Central memory CD4-positive, alpha-beta T cell (primary cell): Measurements from ENCODE around the gene DR1.
A peak's percentile ranks its signal among the peaks of the same experiment; 100 is the strongest.

Experiments
- DNase-seq: peaks from one replicate; pipeline ENCODE4 v3.0.0; 2022
- total RNA-seq, 3 experiments: gene quantifications; one replicate each; lab custom pipeline; 2026; lab: John Stamatoyannopoulos, UW

Gene DR1
- total RNA-seq = 118 to 189 (median 186) reads per million in 3 experiments

- DNase-seq = peak; percentile 89
Measured at GRCh38 chr1:93345633-93346420, at the start of gene DR1. TSS of gene DR1 (plus strand) at chr1:93345907. CDS start at chr1:93346646, 739 bp downstream.

DNA sequence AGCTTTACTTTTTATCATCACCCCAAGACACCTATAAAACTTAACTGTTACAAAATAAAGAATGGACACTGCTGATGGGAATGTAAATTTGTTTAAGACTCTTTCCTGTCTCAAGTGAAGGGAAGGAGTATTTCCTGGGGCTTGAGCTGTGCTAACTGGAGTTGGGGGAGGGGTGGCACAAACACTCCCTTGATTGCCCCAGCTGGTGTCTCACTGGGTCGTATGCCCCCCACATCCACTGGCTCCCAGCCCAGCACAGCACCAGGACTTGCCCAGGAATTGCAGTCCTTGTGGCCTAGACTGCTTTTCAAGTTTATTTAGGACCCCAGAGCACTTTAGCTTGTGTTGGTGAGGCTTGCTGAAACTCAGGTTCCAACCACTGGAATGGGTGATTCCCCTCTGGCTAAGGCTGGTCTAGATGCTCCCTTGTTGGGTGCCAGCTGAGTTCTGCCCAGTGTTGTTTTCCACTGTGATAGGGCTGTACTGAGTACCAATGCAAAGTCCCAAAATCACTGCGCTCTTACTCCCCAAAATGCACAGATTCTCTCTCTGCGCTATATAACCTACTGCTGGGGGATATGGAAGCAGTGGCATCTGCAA is 49.1 kb upstream of the DR1 start:
- DNase-seq = no peak

GRCh38 chr1:93301131-93301530 is 44.6 kb upstream of the DR1 start:
- DNase-seq = no peak

DNA sequence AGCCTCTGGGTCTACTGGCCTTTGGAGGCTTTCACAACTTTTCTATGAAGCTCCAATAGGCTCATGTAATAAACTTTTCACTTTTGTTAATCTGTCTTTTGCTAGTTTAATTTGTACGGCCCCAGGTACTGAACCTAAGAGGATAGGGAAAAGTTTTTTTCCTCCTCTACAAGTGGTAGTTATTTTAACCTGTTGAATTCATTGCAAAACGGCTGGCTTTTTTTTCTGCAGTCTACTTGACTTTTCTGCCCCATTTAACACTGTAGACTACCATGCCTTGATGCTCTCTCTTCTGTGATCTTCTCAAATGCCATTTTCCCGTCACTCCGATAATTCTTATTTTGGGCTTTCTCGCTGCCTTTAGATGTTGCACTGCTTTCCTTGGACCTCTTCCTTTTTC is 43.6 kb upstream of the DR1 start:
- no peak for DNase-seq

- peak; percentile 21 for DNase-seq
Measured at GRCh38 chr1:93304716-93305138, 41.0 kb upstream of the DR1 start.

- no peak for DNase-seq
Measured at GRCh38 chr1:93306920-93307319, 38.8 kb upstream of the DR1 start.

- no peak for DNase-seq
Measured at GRCh38 chr1:93313026-93313425, 32.7 kb upstream of the DR1 start.

DNA sequence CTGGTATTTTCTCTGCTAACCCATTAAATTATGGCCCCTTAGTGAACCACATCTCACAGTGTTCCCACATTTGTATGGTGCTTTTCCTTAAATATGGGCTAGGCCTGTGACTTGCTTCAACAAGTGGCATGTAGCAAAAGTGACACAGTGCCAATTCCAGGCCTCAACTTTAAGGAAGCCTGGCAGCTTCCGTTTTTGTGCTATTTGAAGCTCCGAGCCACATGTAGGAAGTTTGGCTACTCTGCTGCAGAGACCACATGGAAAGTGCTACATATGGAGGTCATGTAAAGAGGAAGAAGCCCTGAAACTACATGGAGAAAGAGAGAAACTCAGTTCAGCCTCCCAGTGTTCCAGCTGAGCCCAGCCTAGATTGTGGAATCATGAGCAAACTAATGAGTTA is 28.5 kb upstream of the DR1 start:
- no peak for DNase-seq

GRCh38 chr1:93317943-93318342 is 27.8 kb upstream of the DR1 start:
- no peak for DNase-seq

- DNase-seq = no peak
Measured at GRCh38 chr1:93321720-93322119, 24.0 kb upstream of the DR1 start.

GRCh38 chr1:93322349-93322748 is 23.4 kb upstream of the DR1 start:
- no peak for DNase-seq

- DNase-seq = no peak
Measured at GRCh38 chr1:93323185-93323820, 22.4 kb upstream of the DR1 start.

- no peak for DNase-seq
Measured at GRCh38 chr1:93324486-93325464, 20.9 kb upstream of the DR1 start.

DNA sequence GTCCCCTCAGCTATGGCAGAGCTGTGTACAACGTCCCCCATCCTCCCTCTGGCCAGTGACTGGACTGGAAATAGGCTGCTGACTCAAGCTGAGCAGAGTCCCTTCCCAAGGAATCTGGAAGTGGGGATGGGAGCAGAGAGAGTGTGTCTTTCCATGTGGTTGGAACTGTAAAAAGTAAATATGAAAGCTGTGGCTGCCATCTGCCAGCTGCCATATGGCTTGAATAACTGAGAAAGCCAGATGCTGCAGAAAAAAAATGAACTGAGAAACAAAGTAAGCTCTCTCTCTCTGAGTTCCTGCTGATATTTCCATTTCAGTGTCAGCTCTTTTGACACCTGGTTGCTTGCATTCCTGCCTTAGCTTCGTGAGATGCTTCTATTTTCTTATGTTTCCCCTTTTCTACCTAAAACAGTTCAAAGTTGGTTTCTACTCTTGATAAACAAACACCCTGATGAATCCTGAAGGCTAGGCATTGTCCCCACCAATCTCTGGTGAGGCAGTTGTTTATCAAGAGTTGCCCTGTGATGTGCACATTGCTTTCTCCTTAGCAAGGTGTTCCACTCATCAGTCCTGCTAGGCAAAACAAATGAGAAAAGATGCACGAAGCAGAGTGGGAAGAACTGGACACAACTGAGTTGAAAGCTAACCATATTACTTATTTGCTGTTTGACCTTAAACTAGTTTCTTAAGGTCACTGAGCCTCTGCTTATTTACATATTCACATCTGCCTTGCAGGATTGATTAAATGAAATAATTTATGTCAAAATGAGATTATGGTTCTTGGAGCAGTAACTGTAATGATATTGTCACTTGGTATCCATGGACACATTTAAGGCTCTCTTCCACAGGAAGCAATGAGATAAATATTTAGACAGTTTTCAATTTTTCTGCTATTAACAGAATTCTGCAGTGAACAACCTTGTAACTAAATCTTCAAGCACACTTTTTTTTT is 16.6 kb upstream of the DR1 start:
- DNase-seq = no peak

DNA sequence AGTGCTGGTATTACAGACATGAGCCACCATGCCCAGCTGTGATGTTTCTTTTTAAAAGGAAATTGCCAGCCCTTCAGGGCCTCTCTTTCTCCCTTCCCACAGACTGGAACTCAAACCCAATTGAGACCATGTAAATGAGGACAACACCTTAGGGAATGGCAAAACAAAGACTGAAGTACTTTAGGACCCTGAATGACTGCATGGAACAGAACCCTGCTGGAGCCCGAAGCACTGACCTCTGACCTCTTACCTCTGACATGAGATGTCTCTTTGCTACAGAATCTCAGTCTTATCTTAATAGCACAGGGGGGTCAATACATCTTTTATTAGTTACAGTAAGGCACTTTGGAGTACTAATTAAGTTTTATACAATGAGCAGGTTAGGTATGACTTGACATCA is 15.5 kb upstream of the DR1 start:
- DNase-seq = no peak

DNA sequence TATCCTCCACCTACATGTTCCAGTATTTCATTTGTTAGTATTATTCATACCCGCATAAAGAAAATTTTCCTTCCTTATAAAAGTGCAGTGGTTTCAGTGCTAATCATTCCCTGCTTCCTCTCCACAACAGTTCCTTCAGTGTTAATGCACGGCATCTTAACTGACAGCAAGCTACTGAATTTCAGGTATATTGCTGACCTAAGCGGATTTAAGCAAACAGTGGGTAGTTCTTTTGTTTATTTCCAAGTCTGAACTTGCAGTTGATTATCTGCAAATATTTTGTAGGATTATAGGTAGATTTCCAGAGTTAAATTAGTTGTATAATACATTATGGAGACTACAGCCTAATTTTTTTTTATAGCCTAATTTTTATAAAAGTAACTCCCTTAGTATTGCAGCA is 15.1 kb upstream of the DR1 start:
- DNase-seq = no peak

DNA sequence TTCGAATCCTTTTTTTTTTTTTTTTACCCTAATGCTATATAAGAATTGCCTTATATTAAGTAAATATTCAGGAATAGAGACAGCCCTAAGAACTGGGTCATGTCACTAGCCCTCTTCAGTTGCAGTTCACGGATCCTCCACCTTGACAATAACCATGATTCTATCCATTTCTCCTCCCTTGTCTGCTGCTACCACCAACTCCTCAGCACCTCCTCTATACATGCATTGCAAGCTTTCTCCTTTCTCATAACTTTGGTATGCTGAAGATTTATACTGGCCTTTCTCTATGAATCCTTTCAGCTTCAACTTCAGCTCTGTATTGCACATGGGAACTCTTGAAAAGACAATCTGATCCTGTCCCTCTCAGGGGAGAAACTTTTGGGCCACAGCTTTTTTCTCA is 14.3 kb upstream of the DR1 start:
- DNase-seq = no peak

DNA sequence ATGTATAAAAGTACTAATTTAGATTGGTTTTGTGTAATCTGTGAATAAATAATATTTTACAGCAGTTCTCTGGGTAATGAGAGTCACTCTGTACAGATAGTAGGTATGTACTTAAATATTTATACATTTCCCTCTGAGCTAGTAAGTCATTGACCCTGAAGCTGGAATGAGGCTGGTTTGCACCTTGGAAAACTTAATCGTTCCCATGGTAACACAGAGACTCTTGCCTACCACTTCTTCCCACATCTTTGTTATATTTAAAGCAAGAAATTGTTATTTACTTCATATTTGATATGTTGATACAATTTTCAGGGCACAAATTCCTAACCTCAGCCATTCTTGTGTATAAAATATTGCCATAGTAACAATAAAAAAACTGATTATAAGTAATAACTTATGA is 13.3 kb upstream of the DR1 start:
- no peak for DNase-seq

GRCh38 chr1:93338387-93339146 is 7.1 kb upstream of the DR1 start:
- no peak for DNase-seq

- DNase-seq = no peak
Measured at GRCh38 chr1:93339171-93339697, 6.5 kb upstream of the DR1 start.

GRCh38 chr1:93340090-93340489 is 5.6 kb upstream of the DR1 start:
- DNase-seq = no peak
